HG03280 (cell line): ENCODE data around the gene BTBD10.

Experiments
- ATAC-seq: cut with Tn5 transposase; IDR thresholded peaks from one replicate; pipeline ENCODE4 v1.9.1; 2021; ENCODE audit warnings: mild to moderate bottlenecking, moderate library complexity; ENCODE audit not compliant: unreplicated experiment

The BTBD10 gene

GRCh38 chr11:13462901-13463778, at the start of gene BTBD10:
TSS of gene BTBD10 (minus strand) at chr11:13463222. CDS start at chr11:13445124, 18,098 bp downstream.
- peak; percentile 98 for ATAC-seq

DNA sequence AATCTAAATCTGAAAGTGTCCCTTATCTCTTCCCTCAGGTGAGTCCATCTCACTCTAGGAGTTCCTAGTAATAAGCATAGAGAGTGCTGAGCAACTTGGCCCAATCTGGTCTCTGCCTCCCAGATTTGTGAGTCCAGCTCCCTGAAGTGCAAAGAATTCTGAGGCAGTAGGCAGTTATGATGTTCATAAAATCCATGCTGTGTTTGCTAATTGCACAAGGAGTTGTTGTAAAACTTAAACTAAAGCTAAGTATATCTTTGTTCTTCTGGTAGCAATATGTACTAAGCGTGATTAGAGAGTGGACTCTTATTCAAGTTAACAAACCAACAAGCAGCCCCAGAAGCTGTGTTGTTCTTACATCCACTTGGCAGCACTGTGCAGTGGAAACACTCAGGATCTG, 40.4 kb upstream of the BTBD10 start:
- ATAC-seq, result no peak

GRCh38 chr11:13502492-13502891, 39.5 kb upstream of the BTBD10 start:
- ATAC-seq, result no peak

DNA sequence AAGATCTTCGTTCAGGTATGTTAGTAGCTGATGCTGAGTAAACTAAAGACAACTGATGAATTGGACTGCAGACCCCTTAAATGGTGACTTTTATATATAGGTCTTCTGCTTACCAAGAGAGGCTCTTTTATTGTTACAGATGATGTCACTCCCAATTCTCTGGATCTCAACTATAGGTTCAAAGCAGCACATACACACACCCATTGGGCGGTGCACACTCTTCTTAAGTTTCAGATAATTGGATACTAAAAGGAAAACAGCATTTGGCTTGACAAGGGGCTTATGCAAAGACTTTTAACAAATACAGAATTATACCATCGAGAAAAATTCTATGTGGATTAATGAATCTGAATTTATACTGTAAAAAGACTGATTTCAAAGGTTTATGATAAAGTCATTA, 32.9 kb upstream of the BTBD10 start, which contains the start of gene PTH:
Gene PTH (minus strand): TSS at position 69 of the 400 bp plus-strand sequence. CDS start 3,142 bp downstream, outside the sequence.
- no peak for ATAC-seq

- no peak for ATAC-seq
Measured at GRCh38 chr11:13494051-13494450, 31.0 kb upstream of the BTBD10 start.

- ATAC-seq, result peak; percentile 68
Measured at GRCh38 chr11:13487661-13488030, 24.6 kb upstream of the BTBD10 start.

DNA sequence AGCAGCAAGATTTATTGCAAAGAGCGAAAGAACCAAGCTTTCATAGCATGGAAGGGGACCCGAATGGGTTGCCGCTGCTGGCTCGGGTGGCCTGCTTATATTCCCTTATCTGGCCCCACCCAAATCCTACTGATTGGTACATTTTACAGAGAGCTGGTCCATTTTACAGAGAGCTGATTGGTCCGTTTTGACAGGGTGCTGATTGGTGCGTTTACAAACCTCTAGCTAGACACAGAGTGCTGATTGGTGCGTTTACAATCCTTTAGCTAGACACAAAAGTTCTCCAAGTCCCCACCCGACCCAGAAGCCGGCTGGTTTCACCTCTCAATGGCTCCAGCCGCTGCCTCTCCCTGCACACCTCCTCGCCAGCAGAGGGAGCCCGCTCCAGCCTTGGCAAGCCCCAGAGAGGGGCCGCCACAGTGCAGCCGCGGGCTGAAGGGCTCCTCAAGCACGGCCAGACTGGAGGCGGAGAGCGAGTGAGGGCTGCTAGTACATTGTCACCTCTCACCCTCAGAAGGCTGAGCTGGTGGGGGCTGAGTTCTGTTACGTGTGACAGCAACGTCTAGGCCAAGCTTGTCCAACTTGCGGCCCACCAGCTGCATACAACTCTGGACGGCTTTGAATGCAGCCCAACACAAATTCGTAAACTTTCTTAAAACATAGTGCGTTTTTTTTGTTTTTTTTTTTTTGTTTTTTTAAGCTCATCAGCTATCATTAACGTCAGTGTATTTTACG, 24.1 kb upstream of the BTBD10 start:
- ATAC-seq, result peak; percentile 94

DNA sequence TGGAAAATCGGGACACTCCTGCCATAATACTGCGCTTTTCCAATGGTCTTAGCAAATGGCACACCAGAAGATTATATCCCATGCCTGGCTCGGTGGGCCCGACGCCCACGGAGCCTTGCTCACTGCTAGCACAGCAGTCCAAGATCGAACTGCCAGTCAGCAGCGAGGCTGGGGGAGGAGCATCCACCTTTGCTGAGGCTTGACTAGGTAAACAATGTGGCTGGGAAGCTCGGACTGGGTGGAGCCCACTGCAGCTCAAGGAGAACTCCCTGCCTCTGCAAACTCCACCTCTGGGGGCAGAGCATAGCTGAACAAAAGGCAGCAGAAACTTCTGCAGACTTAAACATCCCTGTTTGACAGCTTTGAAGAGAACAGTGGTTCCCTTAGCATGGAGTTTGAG, 17.2 kb upstream of the BTBD10 start:
- no peak for ATAC-seq

GRCh38 chr11:13479688-13480087, 16.7 kb upstream of the BTBD10 start:
- ATAC-seq, result no peak

DNA sequence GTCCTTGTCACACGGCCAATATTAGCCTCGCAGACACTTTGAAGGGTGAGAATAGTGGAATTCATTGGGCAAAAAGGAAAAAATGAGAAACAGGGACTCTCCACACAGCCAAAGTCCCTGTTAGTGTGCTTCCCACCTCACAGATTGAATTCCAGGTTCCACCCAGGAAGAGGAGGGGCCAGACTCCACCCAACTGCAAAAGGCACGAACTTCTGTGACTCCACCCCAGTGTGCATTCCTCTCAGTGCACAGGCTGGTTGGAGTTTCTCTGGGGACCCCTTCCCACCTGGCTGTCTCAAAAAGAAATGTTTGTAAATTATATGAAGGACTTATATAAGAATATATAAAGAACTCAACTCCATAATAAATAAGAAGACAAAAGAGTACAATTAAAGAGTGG, 12.1 kb upstream of the BTBD10 start:
- ATAC-seq, result no peak

- no peak for ATAC-seq
Measured at GRCh38 chr11:13473013-13473722, 10.1 kb upstream of the BTBD10 start.

GRCh38 chr11:13468750-13469149, 5.7 kb upstream of the BTBD10 start:
- ATAC-seq, result no peak

DNA sequence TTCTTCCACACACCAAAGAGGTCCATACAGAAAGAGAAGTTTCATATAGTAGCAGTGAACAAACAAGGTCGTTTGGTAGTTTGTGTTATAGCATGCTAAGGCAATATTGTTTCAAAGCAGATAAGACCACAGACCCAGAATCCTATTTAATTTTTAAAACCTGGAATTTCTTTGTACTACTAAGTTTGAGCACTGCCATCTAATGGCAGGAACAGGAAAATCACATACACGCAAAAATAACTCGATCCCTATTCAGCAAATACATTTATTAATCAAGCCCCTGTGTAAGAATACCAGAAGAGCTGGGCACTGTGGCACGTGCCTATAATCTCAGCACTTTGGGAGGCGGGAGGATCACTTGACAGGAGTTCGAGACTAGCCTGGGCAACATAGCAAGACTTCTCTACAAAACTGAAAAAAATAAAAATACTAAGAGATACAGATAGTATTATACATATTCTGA, 2.9 kb upstream of the BTBD10 start:
- no peak for ATAC-seq

DNA sequence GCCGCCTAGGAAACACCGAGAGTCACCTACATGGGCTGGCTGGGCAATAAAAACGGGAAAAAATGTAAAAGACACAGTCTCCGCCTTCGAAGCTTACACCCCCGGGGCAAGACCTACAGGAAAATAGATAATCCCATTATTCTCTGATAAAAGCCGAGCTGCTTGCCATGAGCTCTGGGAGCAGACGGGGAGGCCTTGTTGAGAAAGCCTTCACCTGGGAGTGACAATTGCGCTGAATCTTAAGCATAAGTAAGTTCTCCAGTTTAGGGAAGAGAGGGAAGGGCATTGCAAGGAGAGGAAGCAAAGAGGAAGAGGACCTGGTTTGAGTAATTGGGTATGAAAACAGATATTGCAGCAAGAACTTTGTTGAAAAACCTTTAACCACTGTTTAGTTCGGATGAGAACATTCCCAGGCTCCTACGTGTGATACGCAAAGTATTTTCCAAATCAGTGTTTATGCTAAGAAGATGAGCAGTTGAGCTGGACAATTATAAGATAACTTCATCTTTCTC, 813 bp upstream of the BTBD10 start:
- peak; percentile 1 for ATAC-seq

- ATAC-seq, result peak; percentile 25
Measured at GRCh38 chr11:13462311-13462900, 616 bp downstream of the BTBD10 start.

DNA sequence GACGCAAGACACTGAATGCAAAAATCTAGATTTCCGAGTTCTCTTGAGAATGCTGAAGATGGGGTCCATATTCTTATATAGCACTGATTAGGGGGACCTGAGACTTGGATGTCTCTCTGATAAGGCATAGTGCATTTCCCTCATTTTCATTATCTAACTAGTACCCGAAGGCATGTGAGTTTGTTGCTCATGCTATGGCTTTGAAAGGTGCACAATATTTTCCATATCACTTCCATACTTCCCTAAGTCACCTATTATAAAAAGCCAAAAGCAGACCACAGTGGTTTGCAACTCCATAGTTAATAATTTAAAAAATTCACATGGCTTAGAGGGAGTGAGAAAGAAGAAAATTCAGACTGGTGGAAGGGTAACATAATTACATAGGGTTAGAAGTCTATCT, 1.7 kb downstream of the BTBD10 start:
- no peak for ATAC-seq

- ATAC-seq, result no peak
Measured at GRCh38 chr11:13450832-13451397, 12.1 kb downstream of the BTBD10 start.

- no peak for ATAC-seq
Measured at GRCh38 chr11:13449522-13449921, 13.5 kb downstream of the BTBD10 start.

GRCh38 chr11:13448876-13449275, 14.1 kb downstream of the BTBD10 start:
- no peak for ATAC-seq

- ATAC-seq, result no peak
Measured at GRCh38 chr11:13446444-13446843, 16.6 kb downstream of the BTBD10 start.
